Panc1 (cell line): ENCODE results near the gene ELK3.

Experiments used
- CTCF ChIP-seq: fragments of 450-650 bp; IDR thresholded peaks from 2 replicates; pipeline ENCODE4 v1.5.1; 2017; ENCODE audit warnings: mild to moderate bottlenecking
- POLR2AphosphoS5 ChIP-seq: IDR thresholded peaks from 2 replicates; pipeline ENCODE4 v1.6.1; 2012; ENCODE audit warnings: mild to moderate bottlenecking, low read depth, low read length, moderate library complexity
- SIN3A ChIP-seq: IDR thresholded peaks from 2 replicates; pipeline ENCODE4 v1.6.1; 2012; ENCODE audit warnings: low read depth, mild to moderate bottlenecking, low read length, moderate library complexity, borderline replicate concordance; ENCODE audit not compliant: insufficient read depth
- TCF7L2 ChIP-seq: IDR thresholded peaks from 2 replicates; pipeline ENCODE4 v1.6.1; 2011; ENCODE audit warnings: mild to moderate bottlenecking, low read depth, low read length, inconsistent platforms

DNA sequence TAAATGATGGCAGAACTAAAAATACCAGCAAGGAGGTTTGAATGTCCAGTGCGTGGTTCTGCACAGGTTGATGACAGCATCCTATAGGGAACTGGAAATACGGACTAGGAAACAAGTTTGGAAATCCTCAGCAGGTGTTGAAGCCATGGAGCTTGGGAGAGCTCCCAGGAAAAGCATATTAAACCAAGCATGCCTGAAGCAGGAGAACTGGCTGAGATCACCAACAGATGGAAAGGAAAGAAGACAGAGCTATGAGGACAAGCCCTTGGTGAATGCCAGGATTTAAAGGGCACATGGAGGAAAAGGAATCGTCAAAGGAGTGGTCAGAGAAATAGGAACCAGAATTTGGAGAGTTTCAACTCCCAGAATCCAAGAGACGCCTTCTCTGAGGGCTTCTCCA is 21.2 kb upstream of the ELK3 start:
- TF ChIP-seq CTCF, result no peak
- no peak for TF ChIP-seq POLR2AphosphoS5
- no peak for TF ChIP-seq TCF7L2
- no peak for TF ChIP-seq SIN3A
